Measurements from ENCODE around the gene THADA.

THADA gene

GRCh38 chr2:43268066-43268953 is 327.5 kb downstream of the THADA start:
- DNase-seq (ENCODE audit: insufficient read length, low spot score): no peak
- no peak for FAIRE-seq

- no peak for FAIRE-seq
These were observed 328.5 kb downstream of the THADA start for GRCh38 chr2:43267381-43267780.

GRCh38 chr2:43266711-43267111 is 329.1 kb downstream of the THADA start:
- FAIRE-seq: no peak
- DNase-seq (ENCODE audit: insufficient read length, low spot score): no peak

More at GRCh38 chr2:43267381-43267780, 328.5 kb downstream of the THADA start:
- no peak for DNase-seq (ENCODE audit: insufficient read length, low spot score)

GRCh38 chr2:43265421-43265820 is 330.4 kb downstream of the THADA start:
- FAIRE-seq: no peak
- no peak for DNase-seq (ENCODE audit: insufficient read length, low spot score)

GRCh38 chr2:43265001-43265400 is 330.8 kb downstream of the THADA start:
- no peak for FAIRE-seq
- no peak for DNase-seq (ENCODE audit: insufficient read length, low spot score)

GRCh38 chr2:43262951-43263350 is 332.9 kb downstream of the THADA start:
- FAIRE-seq: no peak
- DNase-seq (ENCODE audit: insufficient read length, low spot score): no peak

GRCh38 chr2:43262239-43262638 is 333.6 kb downstream of the THADA start:
- DNase-seq (ENCODE audit: insufficient read length, low spot score): no peak
- no peak for FAIRE-seq

GRCh38 chr2:43259512-43259911 is 336.3 kb downstream of the THADA start:
- DNase-seq (ENCODE audit: insufficient read length, low spot score): no peak
- FAIRE-seq: no peak

- DNase-seq (ENCODE audit: insufficient read length, low spot score) (no peak), FAIRE-seq (no peak)
These were observed 337.2 kb downstream of the THADA start for GRCh38 chr2:43258547-43259156.

GRCh38 chr2:43255296-43255910 is 340.4 kb downstream of the THADA start:
- DNase-seq (ENCODE audit: insufficient read length, low spot score) (no peak), FAIRE-seq (no peak)

GRCh38 chr2:43254331-43254730 is 341.5 kb downstream of the THADA start:
- DNase-seq (ENCODE audit: insufficient read length, low spot score) (no peak), FAIRE-seq (no peak)

GRCh38 chr2:43251171-43251731 is 344.6 kb downstream of the THADA start:
- no peak for FAIRE-seq
- no peak for DNase-seq (ENCODE audit: insufficient read length, low spot score)

GRCh38 chr2:43250015-43250414 is 345.8 kb downstream of the THADA start:
- DNase-seq (ENCODE audit: insufficient read length, low spot score) (no peak), FAIRE-seq (no peak)

GRCh38 chr2:43248621-43249020 is 347.2 kb downstream of the THADA start:
- DNase-seq (ENCODE audit: insufficient read length, low spot score) (no peak), FAIRE-seq (no peak)

- DNase-seq (ENCODE audit: insufficient read length, low spot score): no peak
- no peak for FAIRE-seq
These were observed 349.2 kb downstream of the THADA start for GRCh38 chr2:43246641-43247040.

GRCh38 chr2:43241558-43241957 is 354.3 kb downstream of the THADA start:
- FAIRE-seq: no peak
- no peak for DNase-seq (ENCODE audit: insufficient read length, low spot score)

GRCh38 chr2:43240766-43241150 is 355.1 kb downstream of the THADA start:
- DNase-seq (ENCODE audit: insufficient read length, low spot score) (no peak), FAIRE-seq (no peak)

GRCh38 chr2:43239981-43240765 is 355.7 kb downstream of the THADA start:
- DNase-seq (ENCODE audit: insufficient read length, low spot score): no peak
- peak; percentile 54 for FAIRE-seq

GRCh38 chr2:43238813-43239212 is 357.0 kb downstream of the THADA start:
- FAIRE-seq (no peak), DNase-seq (ENCODE audit: insufficient read length, low spot score) (no peak)

- DNase-seq (ENCODE audit: insufficient read length, low spot score): no peak
- FAIRE-seq: no peak
These were observed 357.7 kb downstream of the THADA start for GRCh38 chr2:43238176-43238575.
